GM06990 (cell line): ENCODE data around the gene HDHD3.

Source experiments
- DNase-seq: peaks from one replicate; pipeline ENCODE4 v3.0.0-alpha.2; 2011; ENCODE audit not compliant: insufficient read length; ENCODE audit errors: extremely low read depth
- H3K27me3 ChIP-seq: replicated peaks from 2 replicates; pipeline ENCODE4 v1.6.0; 2011; ENCODE audit warnings: low read length; ENCODE audit not compliant: control insufficient read depth, insufficient read depth
- H3K36me3 ChIP-seq: 2 replicates; pipeline ENCODE4 v1.5.1; 2011; ENCODE audit warnings: low read length; ENCODE audit not compliant: control insufficient read depth, insufficient read depth
- H3K4me3 ChIP-seq: replicated peaks from 2 replicates; pipeline ENCODE4 v1.5.1; 2011; ENCODE audit warnings: low read depth, mild to moderate bottlenecking, control low read depth, low read length
- CTCF ChIP-seq: IDR thresholded peaks from 2 replicates; pipeline ENCODE4 v1.5.1; 2011; ENCODE audit warnings: low read length, control low read depth, mild to moderate bottlenecking, inconsistent platforms; ENCODE audit not compliant: insufficient read depth, poor library complexity, severe bottlenecking

Gene HDHD3

GRCh38 chr9:113349445-113350094, 27.2 kb downstream of the HDHD3 start, which contains the start of gene BSPRY:
Gene BSPRY, plus strand, starts transcription at chr9:113349541. Its CDS starts 39 bp downstream, at chr9:113349580.
- Histone ChIP-seq H3K4me3 (peak within 1 kb of the TSS; percentile 47), H3K36me3 (no peaks in the 10 kb centered on the region), H3K27me3 (no peaks in the 10 kb centered on the region; the same call in 1 of the 2 replicates)
- peak; percentile 56 for DNase-seq
- TF ChIP-seq CTCF: no peak

GRCh38 chr9:113349066-113349444, 27.7 kb downstream of the HDHD3 start:
- H3K27me3 ChIP-seq: no peaks in the 10 kb centered on the region; the same call in 1 of the 2 replicates
- no peak for DNase-seq
- no peaks in the 10 kb centered on the region for H3K36me3 ChIP-seq
- TF ChIP-seq CTCF: no peak
- no peak overlapping the region for H3K4me3 ChIP-seq

GRCh38 chr9:113348437-113348836, 28.3 kb downstream of the HDHD3 start:
- DNase-seq: no peak
- no peaks in the 10 kb centered on the region; the same call in 1 of the 2 replicates for H3K27me3 ChIP-seq
- TF ChIP-seq CTCF: no peak
- no peaks in the 10 kb centered on the region for H3K36me3 ChIP-seq
- H3K4me3 ChIP-seq: no peak overlapping the region

GRCh38 chr9:113345671-113346070, 31.1 kb downstream of the HDHD3 start:
- H3K36me3 ChIP-seq: no peaks in the 10 kb centered on the region
- no peak overlapping the region for H3K4me3 ChIP-seq
- TF ChIP-seq CTCF: no peak
- no peaks in the 10 kb centered on the region; the same call in 1 of the 2 replicates for H3K27me3 ChIP-seq
- DNase-seq: no peak

GRCh38 chr9:113345190-113345589, 31.6 kb downstream of the HDHD3 start:
- Histone ChIP-seq H3K27me3 (no peaks in the 10 kb centered on the region; the same call in 1 of the 2 replicates), H3K36me3 (no peaks in the 10 kb centered on the region), H3K4me3 (no peak overlapping the region)
- no peak for DNase-seq
- TF ChIP-seq CTCF: no peak

GRCh38 chr9:113343732-113344231, 33.0 kb downstream of the HDHD3 start:
- no peak for DNase-seq
- Histone ChIP-seq H3K4me3 (no peak overlapping the region), H3K27me3 (no peaks in the 10 kb centered on the region), H3K36me3 (no peaks in the 10 kb centered on the region)
- TF ChIP-seq CTCF: no peak
